ENCODE data around the gene EEF1AKMT4. TPM values are rescaled to one million over a fixed set of nuclear protein-coding genes. Genes with fewer than 3 reads are reported as not detected.

The EEF1AKMT4 gene
- total and polyA plus RNA-seq, 9 donors = 1.0 to 2.1 (median 1.6) TPM

DNA sequence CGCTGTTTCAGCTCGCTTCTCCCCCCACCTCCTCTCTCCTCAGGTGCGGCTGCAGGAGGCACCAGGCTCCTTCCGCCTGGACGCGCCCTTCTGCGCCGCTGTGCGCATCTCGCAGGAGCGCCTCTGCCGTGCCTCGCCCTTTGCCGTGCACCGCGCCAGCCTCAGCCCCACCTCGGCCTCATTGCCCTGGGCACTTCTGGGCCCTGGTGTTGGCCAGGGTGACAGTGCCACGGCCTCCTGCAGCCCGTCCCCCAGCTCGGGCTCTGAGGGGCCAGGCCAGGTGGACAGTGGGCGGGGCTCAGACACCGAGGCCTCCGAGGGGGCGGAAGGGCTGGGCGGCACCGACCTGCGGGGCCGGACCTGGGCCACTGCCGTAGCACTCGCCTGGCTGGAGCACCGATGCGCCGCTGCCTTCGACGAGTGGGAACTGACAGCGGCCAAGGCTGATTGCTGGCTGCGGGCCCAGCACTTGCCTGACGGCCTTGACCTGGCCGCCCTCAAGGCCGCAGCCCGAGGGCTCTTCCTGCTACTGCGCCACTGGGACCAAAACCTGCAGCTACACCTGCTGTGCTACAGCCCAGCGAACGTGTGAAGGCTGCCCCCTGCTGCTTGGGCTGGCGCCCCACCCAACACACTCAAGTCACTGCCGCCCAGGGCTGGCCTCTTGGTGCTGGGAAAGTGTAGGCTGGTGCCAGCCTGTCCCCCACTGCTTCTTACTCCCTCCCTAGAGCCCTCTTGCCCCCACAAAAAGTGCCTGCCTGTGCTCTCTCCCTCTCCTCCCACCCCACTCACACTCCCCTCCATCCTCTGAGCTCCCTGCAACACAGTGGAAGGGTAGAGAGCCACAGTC lies 7.8 kb upstream of the EEF1AKMT4 start:
- Histone ChIP-seq H3K36me3 (ENCODE audit: control insufficient read depth, insufficient read depth, low read length) (peaks cover 36% of the 10 kb centered on the region), H3K27me3 (ENCODE audit: control insufficient read depth, insufficient read depth, low read length) (peaks cover 2% of the 10 kb centered on the region), H3K4me3 (ENCODE audit: low read length) (no peak overlapping the region), H3K9me3 (replicated peaks; ENCODE audit: control insufficient read depth, low read depth, low read length) (no peaks in the 10 kb centered on the region), H3K27ac (ENCODE audit: low read length) (no peak overlapping the region), H3K4me1 (ENCODE audit: control insufficient read depth, insufficient read depth, low read length) (no peaks in the 10 kb centered on the region)
- 14% methylated on average over 43 of the region's 46 CpGs for WGBS (ENCODE audit: insufficient coverage)
- no peak for DNase-seq

DNA sequence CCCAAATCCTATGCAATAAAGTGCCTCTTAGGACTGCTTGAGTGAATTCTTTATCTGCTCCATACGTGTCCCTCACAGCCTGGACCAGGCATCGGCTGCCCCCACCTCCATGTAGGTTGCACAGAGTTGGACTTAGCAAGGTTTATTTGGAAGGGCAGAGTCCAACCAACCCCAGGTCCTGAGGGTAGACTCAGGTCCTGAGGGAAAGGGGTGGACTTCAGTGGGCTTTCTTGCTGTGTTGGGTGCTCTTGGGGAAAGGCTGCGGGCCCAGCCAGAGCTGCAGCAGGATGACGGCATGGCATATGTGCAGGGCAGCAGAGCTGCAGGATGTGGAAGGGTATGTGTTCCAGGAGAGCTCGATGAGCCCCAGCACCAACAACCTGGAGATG lies 7.2 kb upstream of the EEF1AKMT4 start:
- 95% methylated on average over 3 of the region's 5 CpGs for WGBS (ENCODE audit: insufficient coverage)
- H3K27me3 ChIP-seq (ENCODE audit: control insufficient read depth, insufficient read depth, low read length) = peaks cover 2% of the 10 kb centered on the region
- H3K4me1 ChIP-seq (ENCODE audit: control insufficient read depth, insufficient read depth, low read length) = no peaks in the 10 kb centered on the region
- H3K4me3 ChIP-seq (ENCODE audit: low read length) = no peak overlapping the region
- peaks cover 36% of the 10 kb centered on the region for H3K36me3 ChIP-seq (ENCODE audit: control insufficient read depth, insufficient read depth, low read length)
- no peak overlapping the region for H3K27ac ChIP-seq (ENCODE audit: low read length)
- no peaks in the 10 kb centered on the region for H3K9me3 ChIP-seq (replicated peaks; ENCODE audit: control insufficient read depth, low read depth, low read length)
- DNase-seq = no peak

DNA sequence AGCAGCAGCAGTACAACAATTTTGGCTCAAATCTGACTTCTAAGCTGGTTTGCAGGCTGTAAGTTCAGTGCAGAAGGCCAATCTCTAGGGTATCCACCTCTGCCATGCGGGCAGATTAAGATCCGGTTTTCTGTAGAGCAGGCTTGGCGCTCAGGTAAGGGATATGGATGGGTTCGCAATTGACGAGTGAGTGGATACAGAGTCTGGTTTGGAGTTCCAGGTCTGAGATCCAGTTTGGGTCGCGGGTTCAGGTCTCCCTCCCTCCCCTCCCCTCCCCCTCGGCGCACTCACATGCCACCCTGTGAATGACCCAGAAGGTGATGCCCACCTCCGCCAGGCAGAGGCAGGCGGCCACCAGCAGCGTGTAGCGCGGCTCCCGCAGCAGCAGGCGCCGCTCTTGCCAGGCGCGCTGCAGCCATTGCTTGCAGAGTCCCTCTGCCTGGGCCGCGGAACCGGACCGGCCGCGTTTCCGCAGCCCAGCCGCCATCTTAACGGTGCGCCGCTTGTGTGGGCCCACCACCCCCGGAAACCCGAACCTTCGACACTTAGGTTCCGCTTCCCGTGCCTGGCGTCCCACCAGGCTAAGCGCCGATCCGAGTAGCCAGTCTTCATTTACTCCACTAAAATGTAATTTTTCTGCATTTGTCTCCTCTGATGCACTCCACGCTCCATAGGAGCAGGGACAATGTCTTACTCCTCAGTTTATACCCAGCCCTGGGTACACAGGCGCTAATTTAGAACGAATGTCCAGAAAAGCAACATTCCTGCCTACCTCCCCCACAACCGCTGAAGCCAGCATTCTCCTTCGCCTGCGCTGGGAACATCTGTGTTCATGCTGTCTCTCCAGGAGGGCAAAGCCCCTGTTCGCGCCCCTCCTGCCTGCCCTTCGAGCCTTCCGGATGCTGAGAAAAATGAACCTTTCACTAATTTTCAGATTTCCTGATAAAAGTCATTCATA lies 739 bp upstream of the EEF1AKMT4 start, which contains the start of gene ALG3:
ALG3 (minus strand) TSS at position 509 of the 958 bp plus-strand sequence; CDS start at position 487, 22 bp downstream.
- Histone ChIP-seq H3K36me3 (ENCODE audit: control insufficient read depth, insufficient read depth, low read length) (peaks cover 18% of the 10 kb centered on the region), H3K9me3 (replicated peaks; ENCODE audit: control insufficient read depth, low read depth, low read length) (no peaks in the 10 kb centered on the region), H3K4me3 (ENCODE audit: low read length) (peak within 1 kb of the TSS; percentile 69), H3K27me3 (ENCODE audit: control insufficient read depth, insufficient read depth, low read length) (no peaks in the 10 kb centered on the region), H3K4me1 (ENCODE audit: control insufficient read depth, insufficient read depth, low read length) (peaks cover 13% of the 10 kb centered on the region), H3K27ac (ENCODE audit: low read length) (peak within 1 kb of the TSS; percentile 73)
- peak; percentile 92 for DNase-seq
- under 1% methylated on average over 41 of the region's 49 CpGs for whole genome bisulfite sequencing (ENCODE audit: insufficient coverage)

DNA sequence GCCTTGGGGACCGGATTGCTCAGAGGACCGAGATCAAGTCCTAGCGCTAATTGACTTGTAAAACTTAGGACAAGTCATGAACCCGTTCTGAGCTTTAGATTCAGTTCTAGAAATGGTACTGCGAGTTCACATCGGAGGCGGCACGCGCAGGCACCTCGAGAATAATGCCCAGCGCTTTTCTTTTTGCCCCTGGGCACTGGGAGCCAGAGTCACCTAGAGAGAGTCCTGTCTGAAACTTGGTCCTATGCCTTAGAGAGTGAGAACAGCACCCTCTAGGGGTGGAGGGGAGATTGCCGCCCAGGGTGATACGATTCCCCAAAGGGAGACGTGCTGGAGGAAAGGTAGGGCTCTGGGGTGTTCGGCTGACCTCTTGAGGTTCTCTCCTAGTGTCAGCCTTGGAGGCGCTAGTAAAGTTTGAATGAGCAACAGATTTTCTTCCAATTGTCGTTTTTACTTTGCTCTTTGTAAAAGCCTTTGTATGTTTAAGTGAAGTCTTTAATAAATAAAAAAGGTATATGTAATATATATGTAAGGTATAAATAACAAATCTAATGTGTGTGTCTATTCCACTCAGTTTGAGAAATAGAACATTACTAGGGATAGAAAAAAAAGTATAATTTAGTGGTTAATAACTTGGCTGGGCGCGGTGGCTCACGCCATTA lies 826 bp downstream of the EEF1AKMT4 start:
- peak; percentile 78 for DNase-seq
- under 1% methylated on average over 15 of the region's 20 CpGs for WGBS (ENCODE audit: insufficient coverage)
- H3K4me3 ChIP-seq (ENCODE audit: low read length) = peak overlapping the region; percentile 69
- H3K27me3 ChIP-seq (ENCODE audit: control insufficient read depth, insufficient read depth, low read length) = no peaks in the 10 kb centered on the region
- no peaks in the 10 kb centered on the region for H3K9me3 ChIP-seq (replicated peaks; ENCODE audit: control insufficient read depth, low read depth, low read length)
- peaks cover 2% of the 10 kb centered on the region for H3K36me3 ChIP-seq (ENCODE audit: control insufficient read depth, insufficient read depth, low read length)
- peaks cover 13% of the 10 kb centered on the region for H3K4me1 ChIP-seq (ENCODE audit: control insufficient read depth, insufficient read depth, low read length)
- no peak overlapping the region for H3K27ac ChIP-seq (ENCODE audit: low read length)

DNA sequence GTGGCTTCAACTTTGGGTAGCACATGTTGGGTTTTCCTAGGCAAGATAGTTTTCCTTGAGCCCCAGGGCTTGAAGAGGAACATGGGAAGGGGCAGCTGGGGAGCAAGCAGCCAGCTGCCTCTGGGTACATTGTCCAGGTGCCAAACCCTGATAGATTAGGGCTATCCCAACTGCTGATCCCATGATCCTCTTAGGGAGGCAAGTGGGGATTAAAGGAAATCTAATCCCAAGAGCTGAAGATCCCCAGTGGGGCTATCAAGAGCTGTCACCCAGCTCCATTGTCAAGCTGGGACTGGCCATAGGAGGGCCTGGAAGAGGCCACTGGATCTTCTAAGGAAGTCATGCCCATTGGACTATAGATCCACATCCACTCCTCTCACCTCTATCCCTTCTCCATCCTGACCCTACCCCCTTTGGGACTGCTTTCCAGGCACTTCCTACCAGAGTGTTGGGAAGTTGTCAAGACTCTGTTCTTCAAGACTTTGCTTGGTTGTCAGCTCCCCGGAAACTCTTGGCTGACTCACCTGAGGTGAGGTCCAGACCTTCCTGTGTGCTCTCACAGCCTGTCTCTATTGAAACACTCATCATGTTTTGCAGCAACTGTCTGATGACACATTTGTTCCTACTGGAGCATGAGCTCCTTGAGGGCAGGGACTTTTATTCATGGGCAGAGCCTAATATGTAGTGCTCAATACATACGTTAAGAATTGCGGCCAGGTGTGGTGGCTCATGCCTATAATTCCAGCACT lies 6.0 kb downstream of the EEF1AKMT4 start:
- DNase-seq = no peak
- Histone ChIP-seq H3K4me3 (ENCODE audit: low read length) (no peak overlapping the region), H3K4me1 (ENCODE audit: control insufficient read depth, insufficient read depth, low read length) (peaks cover 9% of the 10 kb centered on the region), H3K27me3 (ENCODE audit: control insufficient read depth, insufficient read depth, low read length) (peaks cover 20% of the 10 kb centered on the region), H3K36me3 (ENCODE audit: control insufficient read depth, insufficient read depth, low read length) (no peaks in the 10 kb centered on the region), H3K9me3 (replicated peaks; ENCODE audit: control insufficient read depth, low read depth, low read length) (no peaks in the 10 kb centered on the region), H3K27ac (ENCODE audit: low read length) (no peak overlapping the region)
- 95% methylated on average over 3 of the region's 3 CpGs for WGBS (ENCODE audit: insufficient coverage)

DNA sequence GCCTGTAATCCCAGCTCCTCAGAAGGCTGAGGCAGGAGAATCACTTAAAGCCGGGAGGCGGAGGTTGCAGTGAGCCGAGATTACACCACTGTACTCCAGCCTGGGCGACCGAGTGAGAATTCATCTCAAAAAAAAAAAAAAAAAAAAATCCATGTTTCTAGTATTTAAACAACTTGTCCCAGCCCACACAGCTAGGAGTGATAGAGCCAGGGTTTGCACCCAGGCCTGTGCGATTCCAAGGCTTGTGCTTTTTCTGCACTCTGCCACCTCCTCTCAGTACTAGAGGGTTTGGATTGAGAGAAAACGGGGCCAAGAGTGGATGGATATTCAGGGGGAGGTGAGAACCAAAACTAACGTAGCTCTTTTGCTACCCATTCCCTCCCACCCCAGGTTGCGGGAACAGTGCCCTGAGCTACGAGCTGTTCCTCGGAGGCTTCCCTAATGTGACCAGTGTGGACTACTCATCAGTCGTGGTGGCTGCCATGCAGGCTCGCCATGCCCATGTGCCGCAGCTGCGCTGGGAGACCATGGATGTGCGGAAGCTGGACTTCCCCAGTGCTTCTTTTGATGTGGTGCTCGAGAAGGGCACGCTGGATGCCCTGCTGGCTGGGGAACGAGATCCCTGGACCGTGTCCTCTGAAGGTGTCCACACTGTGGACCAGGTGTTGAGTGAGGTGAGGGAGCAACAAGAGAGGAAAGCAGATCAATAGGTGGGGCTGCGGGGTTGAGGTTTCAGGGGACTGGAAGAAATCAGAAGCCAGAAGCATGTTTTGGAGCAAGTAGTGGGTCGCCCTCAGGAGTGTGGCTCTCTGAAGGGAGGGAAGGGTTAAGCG lies 7.8 kb downstream of the EEF1AKMT4 start:
- Histone ChIP-seq H3K9me3 (replicated peaks; ENCODE audit: control insufficient read depth, low read depth, low read length) (no peaks in the 10 kb centered on the region), H3K27ac (ENCODE audit: low read length) (no peak overlapping the region), H3K4me1 (ENCODE audit: control insufficient read depth, insufficient read depth, low read length) (peaks cover 23% of the 10 kb centered on the region), H3K27me3 (ENCODE audit: control insufficient read depth, insufficient read depth, low read length) (peaks cover 36% of the 10 kb centered on the region), H3K36me3 (ENCODE audit: control insufficient read depth, insufficient read depth, low read length) (no peaks in the 10 kb centered on the region), H3K4me3 (ENCODE audit: low read length) (no peak overlapping the region)
- 90% methylated on average over 14 of the region's 23 CpGs for WGBS (ENCODE audit: insufficient coverage)
- DNase-seq = no peak

GRCh38 chr3:184258926-184259325 lies 9.5 kb downstream of the EEF1AKMT4 start:
- H3K36me3 ChIP-seq (ENCODE audit: control insufficient read depth, insufficient read depth, low read length) = no peaks in the 10 kb centered on the region
- H3K27me3 ChIP-seq (ENCODE audit: control insufficient read depth, insufficient read depth, low read length) = peaks cover 50% of the 10 kb centered on the region
- DNase-seq = no peak
- 85% methylated on average over 5 of the region's 5 CpGs for WGBS (ENCODE audit: insufficient coverage)
- no peak overlapping the region for H3K27ac ChIP-seq (ENCODE audit: low read length)
- H3K9me3 ChIP-seq (replicated peaks; ENCODE audit: control insufficient read depth, low read depth, low read length) = no peaks in the 10 kb centered on the region
- no peak overlapping the region for H3K4me3 ChIP-seq (ENCODE audit: low read length)
- H3K4me1 ChIP-seq (ENCODE audit: control insufficient read depth, insufficient read depth, low read length) = peaks cover 23% of the 10 kb centered on the region

DNA sequence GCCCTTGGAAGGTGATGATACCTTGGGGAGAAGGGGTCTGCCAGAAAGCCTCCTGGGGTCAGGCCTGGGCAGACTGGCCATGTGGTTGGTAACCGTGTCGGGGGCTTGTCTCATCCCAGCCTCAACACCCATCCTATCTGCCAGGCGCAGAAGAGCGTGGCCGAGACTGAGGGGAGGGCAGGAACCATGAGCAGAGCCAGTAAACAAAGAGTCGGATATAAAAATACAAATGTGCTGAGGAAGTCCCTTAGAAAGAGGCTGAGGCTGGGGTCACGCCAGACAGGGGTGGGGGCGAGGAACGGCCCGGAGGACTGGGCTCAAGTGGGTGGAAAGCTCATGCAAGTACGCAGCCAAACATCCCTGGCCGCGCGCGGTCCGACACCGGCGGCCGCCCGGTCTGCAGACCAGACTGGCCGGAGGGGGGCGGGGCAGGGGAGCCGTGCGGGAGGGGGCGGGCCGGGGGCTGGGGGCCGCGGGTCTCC lies 10.0 kb downstream of the EEF1AKMT4 start:
- WGBS (ENCODE audit: insufficient coverage) = 2% methylated on average over 20 of the region's 28 CpGs
- Histone ChIP-seq H3K27ac (ENCODE audit: low read length) (no peak overlapping the region), H3K4me3 (ENCODE audit: low read length) (no peak overlapping the region), H3K9me3 (replicated peaks; ENCODE audit: control insufficient read depth, low read depth, low read length) (no peaks in the 10 kb centered on the region), H3K4me1 (ENCODE audit: control insufficient read depth, insufficient read depth, low read length) (peaks cover 23% of the 10 kb centered on the region), H3K36me3 (ENCODE audit: control insufficient read depth, insufficient read depth, low read length) (no peaks in the 10 kb centered on the region), H3K27me3 (ENCODE audit: control insufficient read depth, insufficient read depth, low read length) (peaks cover 52% of the 10 kb centered on the region)
- no peak for DNase-seq

All from muscle of leg (tissue), 11 donors.